HepG2 (cell line): ENCODE results near the gene SLC5A5.

Experiments
- CBFB ChIP-seq: sonication (generic); formaldehyde crosslinking; IDR thresholded peaks from 2 replicates; pipeline ENCODE4 v1.4.0; 2020; ENCODE audit warnings: missing genetic modification reagents
- CCAR2 ChIP-seq: fragments of 200-400 bp; formaldehyde crosslinking; optimal IDR thresholded peaks from 2 replicates; pipeline ENCODE3; 2018; ENCODE audit warnings: low read depth, mild to moderate bottlenecking, low read length, moderate library complexity
- ESRRA ChIP-seq: sonication (generic); formaldehyde crosslinking; IDR thresholded peaks from 2 replicates; pipeline ENCODE4 v1.5.1; 2020; ENCODE audit warnings: mild to moderate bottlenecking, low read depth, missing genetic modification reagents
- GABPA ChIP-seq, 2 experiments: IDR thresholded peaks; 2 replicates each; pipeline ENCODE4 v1.6.1; 2011 to 2016; ENCODE audit warnings: low read depth in 2 of 2, low read length in 1 of 2, missing biosample characterization in 1 of 2, missing genetic modification characterization in 1 of 2
- KLF16 ChIP-seq, 2 experiments: sonication (generic) in 1 of 2; formaldehyde crosslinking in 1 of 2; IDR thresholded peaks; 2 replicates each; pipeline versions ENCODE4 v1.6.1 to v1.8.0; 2016 to 2023; ENCODE audit warnings: missing genetic modification reagents in 2 of 2, missing compliant biosample characterization in 1 of 2
- SMC3 ChIP-seq: IDR thresholded peaks from 2 replicates; pipeline ENCODE4 v1.6.1; 2011; ENCODE audit warnings: low read length, improper control_type of control experiment
- TCF7L2 ChIP-seq: IDR thresholded peaks from 2 replicates; pipeline ENCODE4 v1.6.1; 2011; ENCODE audit warnings: mild to moderate bottlenecking, low read depth, low read length, moderate library complexity
- TF ChIP-seq, protein P1 (sequence below): sonication (generic); formaldehyde crosslinking; IDR thresholded peaks from 2 replicates; pipeline ENCODE4 v1.5.0; 2020; ENCODE audit warnings: missing genetic modification reagents, mild to moderate bottlenecking, borderline replicate concordance
- TF ChIP-seq, protein P2 (sequence below): sonication (generic); formaldehyde crosslinking; IDR thresholded peaks from 2 replicates; pipeline ENCODE4 v1.9.0; 2021; ENCODE audit warnings: missing genetic modification reagents, mild to moderate bottlenecking, borderline replicate concordance

DNA sequence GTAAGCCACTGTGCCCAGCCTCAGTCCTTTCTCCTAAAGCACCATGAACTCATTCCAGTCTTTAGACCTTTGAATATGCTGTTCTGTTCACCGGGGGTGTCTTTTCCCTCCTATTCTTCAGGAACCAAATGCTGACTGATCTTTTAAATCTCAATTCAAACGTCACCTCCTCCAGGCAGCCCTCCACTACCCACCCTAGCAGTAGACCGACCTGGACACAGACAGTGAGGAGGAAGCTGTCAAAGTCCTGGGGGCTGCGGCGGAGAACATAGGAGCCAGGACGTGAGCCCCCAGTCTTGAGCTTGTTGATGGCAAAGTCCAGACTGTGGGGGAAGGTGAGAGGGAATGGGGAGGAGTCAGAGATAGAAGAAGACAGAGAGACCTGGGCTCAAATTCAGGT is 31.7 kb upstream of the SLC5A5 start:
- TF ChIP-seq, protein P1, sequence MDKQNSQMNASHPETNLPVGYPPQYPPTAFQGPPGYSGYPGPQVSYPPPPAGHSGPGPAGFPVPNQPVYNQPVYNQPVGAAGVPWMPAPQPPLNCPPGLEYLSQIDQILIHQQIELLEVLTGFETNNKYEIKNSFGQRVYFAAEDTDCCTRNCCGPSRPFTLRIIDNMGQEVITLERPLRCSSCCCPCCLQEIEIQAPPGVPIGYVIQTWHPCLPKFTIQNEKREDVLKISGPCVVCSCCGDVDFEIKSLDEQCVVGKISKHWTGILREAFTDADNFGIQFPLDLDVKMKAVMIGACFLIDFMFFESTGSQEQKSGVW (CRISPR knock-in tag) = no peak
- TF ChIP-seq KLF16 (CRISPR knock-in tag; IDR thresholded peaks at IDR 0.05) (no peak), CCAR2 (no peak), GABPA (IDR thresholded peaks at IDR 0.05; ENCODE audit: low read depth, low read length) (no peak), GABPA (CRISPR knock-in tag; IDR thresholded peaks at IDR 0.05; ENCODE audit: low read depth) (no peak), SMC3 (no peak), ESRRA (CRISPR knock-in tag) (no peak), TCF7L2 (no peak), CBFB (CRISPR knock-in tag) (no peak)
- TF ChIP-seq, protein P2, sequence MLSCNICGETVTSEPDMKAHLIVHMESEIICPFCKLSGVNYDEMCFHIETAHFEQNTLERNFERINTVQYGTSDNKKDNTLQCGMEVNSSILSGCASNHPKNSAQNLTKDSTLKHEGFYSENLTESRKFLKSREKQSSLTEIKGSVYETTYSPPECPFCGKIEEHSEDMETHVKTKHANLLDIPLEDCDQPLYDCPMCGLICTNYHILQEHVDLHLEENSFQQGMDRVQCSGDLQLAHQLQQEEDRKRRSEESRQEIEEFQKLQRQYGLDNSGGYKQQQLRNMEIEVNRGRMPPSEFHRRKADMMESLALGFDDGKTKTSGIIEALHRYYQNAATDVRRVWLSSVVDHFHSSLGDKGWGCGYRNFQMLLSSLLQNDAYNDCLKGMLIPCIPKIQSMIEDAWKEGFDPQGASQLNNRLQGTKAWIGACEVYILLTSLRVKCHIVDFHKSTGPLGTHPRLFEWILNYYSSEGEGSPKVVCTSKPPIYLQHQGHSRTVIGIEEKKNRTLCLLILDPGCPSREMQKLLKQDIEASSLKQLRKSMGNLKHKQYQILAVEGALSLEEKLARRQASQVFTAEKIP = no peak
